GM21367 (cell line): ENCODE results near the gene MYRF.

Experiments
- ATAC-seq: cut with Tn5 transposase; IDR thresholded peaks from one replicate; pipeline ENCODE4 v1.9.1; 2021; ENCODE audit not compliant: unreplicated experiment

The MYRF gene

DNA sequence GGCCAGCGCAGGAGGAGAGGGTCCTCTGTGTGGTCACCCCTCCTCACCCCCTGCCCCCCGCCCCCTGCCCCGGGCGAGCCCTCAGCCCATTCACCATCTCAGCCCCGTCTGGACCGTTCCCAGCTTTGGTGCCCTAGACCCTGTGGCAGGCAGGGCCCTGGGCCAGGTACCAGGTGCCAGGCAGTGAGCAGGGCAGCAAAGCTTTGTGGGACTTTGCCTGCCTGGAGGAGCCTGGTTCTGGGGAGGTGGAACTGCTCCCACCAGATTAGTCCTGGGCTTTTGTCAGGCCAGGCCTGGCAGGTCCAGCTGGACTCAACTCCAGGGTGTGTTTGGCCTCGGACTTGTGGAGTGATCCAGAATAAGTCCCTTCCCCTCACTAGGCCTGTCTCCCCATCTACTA, 13.7 kb upstream of the MYRF start:
- no peak for ATAC-seq

DNA sequence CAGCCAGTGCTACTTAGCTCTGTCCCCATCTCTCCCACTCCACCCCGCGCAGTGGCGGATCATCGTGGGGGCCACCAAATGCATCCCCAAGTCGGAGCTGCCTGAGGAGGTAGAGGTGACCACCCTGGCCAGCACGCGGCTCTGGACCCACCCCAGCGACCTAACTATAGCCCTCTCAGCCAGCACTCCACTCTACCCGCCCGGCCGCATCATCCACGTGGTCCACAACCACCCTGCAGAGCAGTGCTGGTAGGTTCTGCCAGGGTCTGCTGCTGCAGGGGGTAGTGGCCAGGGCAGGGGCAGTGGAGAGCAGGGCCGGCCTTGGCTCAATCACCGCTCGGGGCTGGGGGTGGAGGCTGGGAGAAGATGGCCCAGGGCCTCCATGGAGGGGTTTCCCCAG, 13.0 kb upstream of the MYRF start:
- no peak for ATAC-seq

DNA sequence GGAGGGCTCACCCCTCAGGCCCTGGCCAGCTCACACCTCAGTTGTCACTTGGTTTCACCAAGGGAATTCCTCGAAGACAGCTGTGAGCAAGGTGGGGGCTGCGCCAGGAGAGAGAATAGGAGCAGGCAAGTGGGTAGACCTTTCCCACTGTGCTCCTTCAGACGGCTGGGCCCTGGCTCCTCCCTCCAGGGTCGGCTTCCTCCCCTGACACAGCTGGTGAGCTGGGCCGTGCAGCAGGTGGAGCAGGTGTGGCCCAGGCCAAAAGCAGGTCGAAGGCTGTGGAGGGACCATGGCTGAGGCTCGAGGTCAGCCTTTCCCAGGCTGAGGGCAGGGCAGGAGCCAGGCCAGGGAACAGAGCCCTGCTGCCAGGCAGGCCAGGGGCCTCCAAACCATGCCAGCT, 12.5 kb upstream of the MYRF start:
- no peak for ATAC-seq

DNA sequence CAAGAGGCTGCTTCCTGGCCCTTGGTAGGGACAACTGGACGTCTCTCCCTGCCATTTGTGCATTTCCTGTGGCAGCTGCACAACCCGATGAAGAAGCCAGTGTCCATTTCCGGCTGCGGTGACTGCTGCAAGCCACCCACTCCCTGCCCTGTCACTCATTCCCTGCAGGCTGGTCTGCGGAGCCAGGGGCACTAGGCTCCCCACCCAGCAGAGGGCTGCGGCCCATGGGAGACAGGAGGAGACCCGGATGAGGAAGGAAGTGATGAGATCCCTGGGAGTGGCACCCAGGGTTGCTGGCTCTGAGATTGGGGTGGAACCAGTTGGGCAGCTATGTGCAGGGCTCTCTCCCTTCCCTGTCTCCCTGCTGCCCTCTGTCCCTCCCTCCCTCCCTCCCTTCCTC, 10.0 kb upstream of the MYRF start:
- no peak for ATAC-seq

DNA sequence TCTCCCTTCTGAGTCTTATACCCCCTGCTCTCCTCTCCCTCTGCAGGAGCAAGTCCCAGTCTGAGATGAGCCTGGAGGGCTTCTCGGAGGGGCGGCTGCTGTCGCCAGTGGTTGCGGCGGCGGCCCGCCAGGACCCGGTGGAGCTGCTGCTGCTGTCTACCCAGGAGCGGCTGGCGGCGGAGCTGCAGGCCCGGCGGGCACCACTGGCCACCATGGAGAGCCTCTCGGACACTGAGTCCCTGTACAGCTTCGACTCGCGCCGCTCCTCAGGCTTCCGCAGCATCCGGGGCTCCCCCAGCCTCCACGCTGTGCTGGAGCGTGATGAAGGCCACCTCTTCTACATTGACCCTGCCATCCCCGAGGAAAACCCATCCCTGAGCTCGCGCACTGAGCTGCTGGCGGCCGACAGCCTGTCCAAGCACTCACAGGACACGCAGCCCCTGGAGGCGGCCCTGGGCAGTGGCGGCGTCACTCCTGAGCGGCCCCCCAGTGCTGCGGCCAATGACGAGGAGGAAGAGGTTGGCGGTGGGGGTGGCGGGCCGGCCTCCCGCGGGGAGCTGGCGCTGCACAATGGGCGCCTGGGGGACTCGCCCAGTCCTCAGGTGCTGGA, 8.8 kb upstream of the MYRF start:
- no peak for ATAC-seq

DNA sequence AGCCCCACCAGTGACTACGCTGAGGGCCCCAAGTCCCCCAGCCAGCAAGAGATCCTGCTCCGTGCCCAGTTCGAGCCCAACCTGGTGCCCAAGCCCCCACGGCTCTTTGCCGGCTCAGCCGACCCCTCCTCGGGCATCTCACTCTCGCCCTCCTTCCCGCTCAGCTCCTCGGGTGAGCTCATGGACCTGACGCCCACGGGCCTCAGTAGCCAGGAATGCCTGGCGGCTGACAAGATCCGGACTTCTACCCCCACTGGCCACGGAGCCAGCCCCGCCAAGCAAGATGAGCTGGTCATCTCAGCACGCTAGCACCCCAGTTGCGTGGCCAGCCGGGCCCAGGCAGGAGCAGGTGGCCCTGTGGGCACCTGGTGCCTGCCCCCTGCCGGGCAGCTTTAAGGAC, 8.3 kb upstream of the MYRF start:
- ATAC-seq, result no peak

DNA sequence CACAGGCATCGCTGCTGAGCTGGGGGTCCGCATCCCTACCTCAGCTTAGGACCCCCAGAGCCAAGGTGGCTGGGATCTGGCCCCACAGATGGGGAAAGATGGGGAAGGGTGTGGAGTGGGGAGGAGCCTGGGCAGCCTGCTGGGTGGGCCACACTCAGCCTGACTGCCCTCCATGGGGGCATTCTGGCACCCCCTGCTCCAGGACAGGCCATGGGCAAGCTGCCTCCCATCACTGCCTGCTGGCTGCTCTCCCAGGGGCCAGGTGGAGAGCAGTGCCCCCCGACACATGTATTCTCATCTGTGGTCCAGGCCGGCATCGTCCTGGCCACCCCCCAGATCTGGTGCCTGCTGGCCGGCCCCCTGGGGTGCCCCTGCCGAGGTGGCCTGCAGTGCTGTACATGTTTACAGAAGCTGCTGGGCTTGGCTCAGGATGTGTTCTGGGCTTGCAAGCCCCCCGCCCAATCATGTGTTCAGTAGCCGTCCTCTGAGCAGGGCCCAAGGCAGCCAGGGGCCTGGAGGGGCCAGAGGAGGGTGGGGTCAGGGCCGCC, 7.8 kb upstream of the MYRF start:
- ATAC-seq, result no peak

DNA sequence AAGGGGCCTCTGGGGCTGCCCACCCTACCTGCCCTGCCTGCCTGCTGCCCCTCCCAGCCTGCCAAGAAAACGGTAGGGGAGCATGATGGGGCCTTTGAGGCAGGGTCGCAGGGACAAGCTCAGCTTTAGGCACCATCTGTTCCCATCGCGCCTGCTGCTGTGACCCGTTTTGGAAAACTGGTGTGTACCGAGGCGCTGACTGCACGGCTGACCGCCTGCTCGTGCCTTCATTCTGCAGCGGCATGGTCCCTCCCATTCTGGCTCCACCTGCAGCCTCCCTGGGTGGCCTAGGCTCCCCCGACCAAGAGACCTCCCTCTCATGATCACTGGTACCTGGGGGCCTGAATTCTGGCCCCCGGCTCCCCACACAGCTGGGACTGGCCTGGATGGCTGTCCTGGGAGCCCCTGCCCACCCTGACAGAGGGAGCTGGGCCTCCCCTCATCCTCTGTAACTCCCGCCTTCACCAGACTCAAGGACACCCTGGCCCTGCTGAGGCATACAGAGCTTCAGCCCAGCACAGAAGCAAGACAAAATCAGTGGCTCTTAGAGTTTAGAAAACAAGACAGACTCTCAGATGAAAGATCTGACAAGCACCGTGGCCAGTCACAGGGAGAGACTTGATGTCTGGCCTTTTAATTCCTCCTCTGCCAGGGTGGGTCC, 6.5 kb upstream of the MYRF start:
- no peak for ATAC-seq

DNA sequence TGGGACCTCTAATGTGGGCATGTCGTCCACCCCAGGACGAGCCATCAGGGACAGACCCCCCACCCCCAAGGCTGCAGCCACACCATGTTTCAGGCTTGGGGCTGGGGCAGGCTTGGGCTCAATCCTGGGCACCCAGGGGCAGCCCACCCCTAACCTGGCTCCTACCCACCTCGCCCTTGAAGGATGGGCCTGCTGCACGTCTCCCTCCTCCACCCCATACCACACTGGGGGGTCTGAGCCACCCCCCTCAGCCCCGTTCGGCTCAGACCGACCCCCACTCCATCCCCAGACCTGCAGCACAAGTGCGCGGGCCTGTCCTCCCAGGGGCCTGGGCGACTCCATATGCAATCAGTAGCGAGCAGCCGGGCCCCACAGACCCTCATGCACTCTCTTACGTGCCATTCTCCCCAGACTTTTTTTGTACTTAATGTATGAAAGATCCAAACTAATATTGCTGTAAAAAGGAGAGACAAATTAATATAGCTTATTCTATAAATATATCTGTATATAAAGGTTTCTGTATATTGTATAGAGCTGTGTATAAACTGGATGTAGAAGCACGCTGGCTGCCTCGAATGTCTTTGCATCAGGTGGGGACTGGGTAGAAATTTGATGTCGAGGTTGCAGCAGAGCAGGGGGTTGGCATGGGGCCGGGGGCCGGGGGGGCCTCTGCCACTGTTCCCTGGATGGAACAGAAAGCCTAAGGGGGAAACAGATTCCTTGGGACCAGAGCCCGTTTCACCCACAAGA, 5.8 kb upstream of the MYRF start:
- ATAC-seq, result no peak

DNA sequence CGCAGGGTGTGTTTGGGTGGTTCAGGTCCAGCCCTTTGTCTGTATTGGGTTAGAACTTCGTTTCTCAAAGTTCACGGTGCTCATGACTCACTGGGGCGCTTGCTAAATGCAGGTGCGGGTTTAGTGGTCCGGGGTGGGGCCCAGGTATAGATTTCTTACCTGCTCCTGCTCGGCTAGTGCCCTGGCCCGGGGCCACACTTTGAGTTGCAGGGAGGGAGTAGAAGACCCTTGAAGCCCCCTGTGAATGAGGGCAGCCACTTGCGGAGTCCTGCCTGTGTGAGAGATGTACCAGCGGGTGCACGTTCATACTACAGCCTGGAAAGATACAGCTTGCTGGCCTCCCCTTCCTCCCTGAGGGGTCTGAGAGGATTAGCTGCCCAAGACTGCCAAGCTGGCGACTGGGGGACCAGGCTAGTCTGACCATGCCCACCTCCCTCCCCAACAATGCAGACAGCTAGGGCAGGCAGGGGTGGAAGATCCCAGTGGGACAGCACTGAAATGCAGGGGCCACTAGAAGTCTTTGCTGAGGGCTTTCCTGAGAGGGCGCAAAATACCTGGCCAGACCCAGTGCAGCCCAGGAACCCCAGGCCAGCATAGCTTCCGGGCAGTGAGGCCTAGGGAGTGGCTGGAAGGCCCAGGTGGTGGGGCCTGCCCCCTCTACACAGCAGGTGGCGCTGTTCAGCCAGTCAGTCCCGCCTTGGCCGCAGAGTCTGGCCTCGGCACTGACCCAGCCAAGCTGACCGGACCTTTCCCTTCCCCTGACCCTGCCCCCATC, 5.1 kb upstream of the MYRF start:
- no peak for ATAC-seq

DNA sequence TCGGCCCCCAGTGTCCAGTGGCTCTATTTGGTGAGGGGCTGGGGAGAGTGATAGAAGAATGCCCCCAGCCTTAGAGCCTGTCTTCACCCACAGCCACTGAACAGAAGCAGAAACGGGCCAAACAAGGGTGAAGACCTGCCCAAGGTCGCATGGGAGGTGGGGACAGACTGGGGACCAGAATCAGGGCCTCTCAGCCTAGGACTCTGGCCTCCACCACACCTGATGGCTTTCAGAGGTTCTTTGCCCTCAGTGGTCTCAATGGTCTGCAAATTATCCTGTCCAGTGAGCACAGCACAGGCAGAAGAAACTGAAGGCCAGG, 4.5 kb upstream of the MYRF start:
- no peak for ATAC-seq

DNA sequence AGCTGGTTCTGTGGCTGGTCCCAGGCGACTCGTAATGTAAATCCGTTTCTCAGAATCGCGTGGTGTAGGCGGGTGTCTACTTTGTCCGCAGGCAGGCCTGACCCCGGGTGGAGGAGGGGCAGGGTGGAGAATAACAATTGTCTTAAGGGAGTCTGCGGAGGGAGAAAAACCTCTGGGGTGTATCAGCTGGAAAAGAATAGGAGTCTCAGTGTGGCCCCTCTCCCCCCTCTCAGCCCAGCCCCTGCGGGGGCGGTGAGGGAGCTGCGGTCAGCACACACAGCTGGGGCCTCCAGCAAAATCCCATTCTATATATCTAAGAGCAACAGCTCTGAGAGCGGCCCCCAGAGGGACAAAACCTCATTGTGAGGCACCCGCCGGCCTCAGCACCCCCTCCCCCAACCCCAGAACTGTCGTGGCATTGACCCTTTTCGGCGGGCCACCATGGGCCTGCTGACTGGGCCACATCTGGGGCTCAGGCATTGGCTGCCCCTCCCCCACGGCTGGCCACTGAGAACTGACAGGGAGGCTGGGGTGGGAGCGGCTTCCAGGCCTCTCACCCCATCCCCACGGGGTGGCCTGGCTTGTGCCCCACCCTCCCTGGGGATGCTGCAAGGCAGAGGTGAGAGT, 2.7 kb upstream of the MYRF start:
- no peak for ATAC-seq

DNA sequence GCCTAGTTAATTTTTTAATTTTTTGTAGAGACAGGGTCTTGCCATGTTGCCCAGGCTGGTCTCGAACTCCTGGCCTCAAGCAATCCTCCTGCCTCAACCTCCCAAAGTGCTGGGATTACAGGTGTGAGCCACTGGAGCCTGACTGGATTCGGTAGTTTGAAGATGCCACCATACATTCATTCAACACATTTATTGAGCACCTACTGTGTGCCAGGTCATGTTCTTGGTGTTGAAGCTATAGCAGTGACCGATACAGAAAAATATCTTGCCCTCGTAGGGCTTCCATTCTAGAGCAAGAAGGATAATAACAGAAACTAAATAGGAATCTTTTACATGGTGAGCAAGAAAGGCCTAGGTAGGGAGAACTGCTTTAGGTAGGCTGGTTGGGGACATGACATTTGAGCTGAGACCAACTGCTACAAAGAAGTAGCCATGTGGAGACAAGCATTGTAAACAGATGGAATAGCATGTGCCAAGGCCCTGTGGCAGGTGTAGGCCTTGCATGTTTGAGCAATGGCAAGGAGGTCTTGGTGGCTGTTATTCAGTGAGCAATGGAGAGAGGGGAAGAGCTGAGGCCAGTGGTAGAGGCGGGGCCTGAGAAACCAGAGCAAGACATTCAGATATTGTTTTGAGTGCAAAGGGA, 1.7 kb upstream of the MYRF start:
- ATAC-seq, result no peak

DNA sequence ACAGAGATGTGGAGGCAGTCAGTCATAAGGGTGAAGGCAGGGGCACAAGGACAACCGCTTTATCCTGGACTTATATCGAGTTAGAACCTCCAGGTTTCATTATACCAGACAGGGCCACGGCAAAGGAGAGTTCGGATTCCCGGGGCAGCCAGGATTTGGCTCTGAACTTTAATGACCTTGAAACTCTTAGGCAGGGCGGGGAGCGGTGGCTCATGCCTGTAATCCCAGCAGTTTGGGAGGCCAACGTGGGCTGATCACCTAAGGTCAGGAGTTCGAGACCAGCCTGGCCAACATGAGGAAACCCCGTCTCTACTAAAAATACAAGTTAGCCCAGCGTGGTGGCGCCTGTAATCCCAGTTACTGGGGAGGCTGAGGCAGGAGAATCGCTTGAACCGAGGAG, 1.1 kb upstream of the MYRF start:
- ATAC-seq, result no peak

DNA sequence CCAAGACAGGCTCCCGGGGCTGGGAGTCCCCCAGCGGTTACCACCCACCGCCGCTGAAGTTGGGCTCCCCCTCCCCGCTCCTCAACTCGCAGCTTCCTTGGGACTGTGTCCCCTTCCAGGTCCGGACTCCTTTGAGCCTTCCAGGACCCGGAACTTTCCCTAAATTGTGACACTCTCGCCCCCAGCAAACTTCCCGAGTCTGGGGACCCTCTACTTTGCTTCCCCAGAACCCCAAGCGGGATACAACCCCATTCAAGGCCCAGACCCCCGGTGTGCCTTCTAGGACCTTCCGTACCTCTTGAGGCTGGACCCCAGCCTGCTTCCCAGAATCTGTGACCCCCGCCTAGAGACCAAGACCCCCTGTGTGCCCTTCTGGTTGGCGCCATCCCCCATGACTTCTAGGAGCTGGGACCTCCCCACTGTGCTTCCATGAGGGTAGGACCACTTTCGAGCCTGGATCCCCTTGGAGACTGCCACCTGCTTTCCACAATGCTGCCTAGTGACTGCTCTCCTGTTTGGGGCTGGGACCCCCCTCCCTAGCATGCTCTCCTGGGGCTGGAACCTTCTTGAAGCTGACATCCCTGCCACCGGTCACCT, 587 bp downstream of the MYRF start:
- ATAC-seq, result no peak

DNA sequence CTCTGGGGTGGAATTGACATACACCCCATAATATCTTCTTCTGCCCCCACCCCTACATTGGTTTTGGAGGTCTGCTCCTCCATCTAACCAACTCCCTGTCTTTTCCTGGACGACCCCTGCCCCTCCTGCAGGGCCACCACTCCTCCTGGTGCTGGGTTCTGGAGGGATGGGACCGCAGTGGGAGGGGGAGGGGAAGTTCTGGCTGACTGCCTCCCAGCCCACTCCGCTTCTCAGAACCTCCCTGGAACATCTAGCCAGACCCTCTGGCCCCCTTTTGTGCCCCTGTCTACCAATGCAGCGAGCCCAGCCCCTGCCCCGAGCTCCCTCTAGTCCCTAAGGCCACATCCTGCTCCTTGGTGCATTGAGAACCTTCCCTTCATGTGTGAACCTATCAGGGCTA, 1.2 kb downstream of the MYRF start:
- no peak for ATAC-seq

DNA sequence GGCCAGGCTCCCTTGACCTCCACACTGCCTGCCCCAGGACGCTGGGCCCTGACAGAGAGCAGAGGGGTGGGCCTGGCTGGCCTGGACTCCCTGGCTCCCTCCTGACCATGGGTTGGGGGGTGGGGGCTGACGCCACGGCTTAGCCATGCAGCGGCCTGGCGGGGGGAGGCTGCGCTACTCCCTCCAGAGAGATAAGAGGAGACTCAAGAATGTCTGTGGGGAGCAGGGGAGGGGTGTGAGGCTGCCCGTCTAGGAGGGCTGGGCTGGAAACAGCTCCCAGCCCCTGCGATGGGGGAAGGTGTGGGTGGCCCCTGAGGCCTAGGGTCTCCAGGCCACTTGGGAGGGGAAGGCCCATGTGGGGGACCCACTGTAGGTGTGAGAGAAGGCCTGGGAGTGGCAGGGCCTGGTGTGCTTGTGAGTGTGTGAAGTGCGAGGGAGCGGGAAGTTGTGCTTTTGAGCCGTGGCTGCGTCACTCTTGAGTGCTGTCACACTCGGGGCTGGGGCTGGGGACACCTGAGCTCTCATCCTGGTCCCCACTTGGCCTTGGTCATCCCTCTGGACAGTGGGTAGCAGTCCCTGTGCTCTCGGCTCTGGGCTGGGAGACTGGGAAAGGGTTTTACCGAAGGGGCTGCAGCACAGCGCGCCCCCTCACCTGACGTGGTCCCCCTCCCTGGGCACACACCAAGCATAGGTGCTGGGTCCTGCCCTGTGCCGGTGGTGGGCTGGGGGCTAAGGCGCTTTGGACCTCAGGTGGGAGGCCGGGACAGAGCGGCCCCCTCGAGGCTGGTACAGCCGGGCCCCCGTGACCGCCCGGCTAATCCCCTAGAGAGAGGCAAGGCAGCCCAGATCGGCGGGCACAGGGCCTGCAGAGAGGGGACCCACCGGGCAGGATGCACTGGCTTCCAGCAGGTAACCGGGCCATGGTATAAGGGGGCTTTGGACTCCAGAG, 2.4 kb downstream of the MYRF start:
- ATAC-seq, result no peak

DNA sequence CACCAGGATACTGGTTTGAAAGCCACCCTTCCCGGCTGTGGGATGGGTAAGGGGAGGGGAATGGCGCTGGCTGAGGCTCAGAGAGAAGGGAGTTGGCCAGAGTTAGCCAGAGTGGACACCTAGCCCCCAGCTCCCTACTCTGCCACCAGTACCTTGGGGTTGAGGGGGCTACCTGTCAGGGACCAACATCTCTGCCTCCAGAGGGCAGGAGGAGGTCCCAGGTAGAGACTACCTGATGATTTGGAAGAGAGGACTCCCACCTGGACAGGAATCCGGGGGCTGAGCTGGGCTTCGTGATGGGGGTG, 3.7 kb downstream of the MYRF start:
- ATAC-seq, result no peak

DNA sequence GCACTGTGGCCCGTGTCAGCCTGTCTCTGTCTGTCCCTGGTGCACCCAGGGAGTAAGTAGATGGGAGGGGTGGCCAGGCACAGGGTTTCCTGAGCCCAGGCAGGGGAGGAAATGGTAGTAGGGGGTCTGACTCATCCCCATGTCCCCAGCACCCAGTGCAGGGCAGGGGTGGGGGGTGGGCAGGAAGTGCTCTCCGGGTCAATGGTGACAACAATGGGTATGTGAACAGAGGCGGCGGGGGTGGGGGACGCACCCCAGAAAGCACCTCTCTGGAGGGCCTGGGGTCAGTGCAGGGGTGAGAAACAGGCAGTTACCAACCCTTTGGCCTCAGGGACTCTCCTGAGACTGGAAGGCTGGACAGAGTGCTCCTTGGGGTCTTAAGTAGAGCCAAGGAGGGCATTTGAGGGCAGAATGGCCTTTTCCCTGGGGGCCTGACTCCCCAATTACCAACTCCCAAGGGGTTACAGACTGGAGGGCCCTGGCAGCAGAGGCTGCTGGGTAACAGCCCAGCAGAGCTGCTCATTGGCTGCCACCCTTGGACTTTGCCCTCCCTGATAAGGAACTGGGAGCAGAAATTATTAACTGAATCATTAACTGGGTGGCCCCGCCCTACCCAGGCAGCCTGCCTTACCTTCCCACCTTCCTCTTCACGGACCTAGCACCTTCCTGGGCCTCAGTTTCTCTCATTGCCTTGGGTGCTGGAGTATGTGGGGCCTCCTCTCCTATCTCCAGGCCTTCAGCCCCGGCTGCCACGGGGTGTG, 4.2 kb downstream of the MYRF start:
- ATAC-seq, result no peak
